ENCODE results near the gene TMEM269.

- no peak for TF ChIP-seq POU2F2 (IDR thresholded peaks at IDR 0.05; ENCODE audit: low read depth, low read length)
- TF ChIP-seq POLR2A (IDR thresholded peaks at IDR 0.05; ENCODE audit: low read depth, low read length): no peak
- no peak for TF ChIP-seq POLR2AphosphoS5 (IDR thresholded peaks at IDR 0.05; ENCODE audit: low read depth, low read length)
- no peak for TF ChIP-seq SPI1 (IDR thresholded peaks at IDR 0.05; ENCODE audit: low read depth, low read length)
- TF ChIP-seq TAF1 (IDR thresholded peaks at IDR 0.05; ENCODE audit: low read depth, low read length): no peak
- no peak for TF ChIP-seq PAX5 (IDR thresholded peaks at IDR 0.05; ENCODE audit: insufficient read depth, low read length, severe bottlenecking)
Measured at GRCh38 chr1:42761567-42761966, 23.2 kb upstream of the TMEM269 start.
